Breast epithelium (tissue), 3 donors: Measurements from ENCODE around the gene RGL1.

Experiments used
- CTCF ChIP-seq, 3 donors: fragments of 450-650 bp; IDR thresholded peaks; one replicate each; pipeline ENCODE4 v1.5.1; 2016 to 2017; ENCODE audit warnings: antibody characterized with exemption in 3 of 3, mild to moderate bottlenecking in 3 of 3, moderate library complexity in 3 of 3
- POLR2A ChIP-seq: fragments of 450-650 bp; IDR thresholded peaks from one replicate; pipeline ENCODE4 v1.6.1; 2016; ENCODE audit warnings: antibody characterized with exemption, mild to moderate bottlenecking, moderate library complexity

DNA sequence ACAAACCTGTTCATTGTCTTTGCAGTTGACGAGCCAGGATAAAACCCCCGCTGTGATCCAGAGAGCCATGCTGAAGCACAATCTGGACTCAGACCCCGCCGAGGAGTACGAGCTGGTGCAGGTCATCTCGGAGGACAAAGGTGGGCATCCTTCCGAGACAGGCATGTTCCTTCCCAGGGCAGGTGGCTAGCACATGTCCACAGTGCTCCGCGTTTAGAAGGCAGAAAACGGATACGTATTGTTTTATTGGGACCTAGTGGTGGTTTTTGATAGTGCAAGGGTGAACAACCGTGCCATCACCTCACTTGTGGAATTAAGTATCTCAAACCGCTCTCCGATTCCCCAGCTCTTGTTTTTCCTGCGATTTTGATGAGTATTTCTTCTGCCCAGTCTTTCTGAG lies 117.3 kb downstream of the RGL1 start:
- TF ChIP-seq CTCF (IDR thresholded peaks at IDR 0.05) (no peak), POLR2A (no peak)
